Breast epithelium (tissue), 3 donors: Measurements from ENCODE around the gene STEAP3.

Experiments used
- POLR2AphosphoS5 ChIP-seq, 3 donors: sonication (generic); formaldehyde crosslinking; IDR thresholded peaks; one replicate each; pipeline ENCODE4 v1.6.1; 2017; ENCODE audit warnings: antibody characterized with exemption in 3 of 3
- TF ChIP-seq, protein P1 (sequence below), 3 donors: fragments of 450-650 bp; IDR thresholded peaks; one replicate each; pipeline ENCODE4 v1.5.1; 2016 to 2017; ENCODE audit warnings: antibody characterized with exemption in 3 of 3, mild to moderate bottlenecking in 3 of 3, moderate library complexity in 3 of 3

DNA sequence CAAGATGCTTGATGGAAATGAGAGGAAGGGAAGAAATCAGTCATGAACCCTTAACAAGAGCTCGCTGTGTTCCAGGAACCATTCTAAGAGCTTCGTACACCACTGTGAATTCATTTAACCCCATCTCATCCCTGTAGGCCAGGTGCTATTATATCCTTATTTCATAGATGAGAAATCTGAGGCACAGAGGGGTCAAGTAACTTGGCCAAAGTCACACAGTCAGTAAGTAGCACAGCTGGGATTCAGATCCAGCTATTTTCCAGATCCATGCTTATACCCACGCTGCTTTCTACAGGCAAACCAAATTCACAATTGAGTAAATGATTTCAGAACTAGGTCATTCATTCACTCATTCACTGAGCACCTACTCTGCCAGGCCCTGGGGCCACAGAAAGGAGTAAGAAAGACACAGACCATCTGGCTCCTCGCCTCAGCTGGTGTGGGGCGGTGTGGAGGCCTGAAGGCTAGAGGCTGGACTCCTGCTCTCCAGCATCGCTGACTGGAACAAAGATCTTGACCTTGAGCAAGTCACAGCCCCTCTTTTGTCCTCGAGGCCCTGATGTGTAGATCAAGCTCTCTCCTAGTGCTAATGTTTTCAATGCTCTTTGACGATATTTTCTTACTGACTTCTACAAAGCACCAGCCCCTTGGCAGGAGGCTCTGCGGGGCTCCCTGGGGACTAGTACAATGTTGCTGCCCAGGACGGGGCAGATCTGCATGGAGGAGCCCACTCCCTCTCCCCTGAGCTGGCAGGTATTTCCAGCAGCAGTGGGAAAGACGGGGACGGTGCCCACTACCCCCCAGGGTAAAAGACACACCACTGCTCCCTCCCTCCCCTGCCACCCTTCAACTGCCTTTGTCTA is 26.5 kb downstream of the STEAP3 start:
- TF ChIP-seq, protein P1, sequence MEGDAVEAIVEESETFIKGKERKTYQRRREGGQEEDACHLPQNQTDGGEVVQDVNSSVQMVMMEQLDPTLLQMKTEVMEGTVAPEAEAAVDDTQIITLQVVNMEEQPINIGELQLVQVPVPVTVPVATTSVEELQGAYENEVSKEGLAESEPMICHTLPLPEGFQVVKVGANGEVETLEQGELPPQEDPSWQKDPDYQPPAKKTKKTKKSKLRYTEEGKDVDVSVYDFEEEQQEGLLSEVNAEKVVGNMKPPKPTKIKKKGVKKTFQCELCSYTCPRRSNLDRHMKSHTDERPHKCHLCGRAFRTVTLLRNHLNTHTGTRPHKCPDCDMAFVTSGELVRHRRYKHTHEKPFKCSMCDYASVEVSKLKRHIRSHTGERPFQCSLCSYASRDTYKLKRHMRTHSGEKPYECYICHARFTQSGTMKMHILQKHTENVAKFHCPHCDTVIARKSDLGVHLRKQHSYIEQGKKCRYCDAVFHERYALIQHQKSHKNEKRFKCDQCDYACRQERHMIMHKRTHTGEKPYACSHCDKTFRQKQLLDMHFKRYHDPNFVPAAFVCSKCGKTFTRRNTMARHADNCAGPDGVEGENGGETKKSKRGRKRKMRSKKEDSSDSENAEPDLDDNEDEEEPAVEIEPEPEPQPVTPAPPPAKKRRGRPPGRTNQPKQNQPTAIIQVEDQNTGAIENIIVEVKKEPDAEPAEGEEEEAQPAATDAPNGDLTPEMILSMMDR (IDR thresholded peaks at IDR 0.05): no peak
- no peak for TF ChIP-seq POLR2AphosphoS5 (IDR thresholded peaks at IDR 0.05)
